ENCODE measurements around the gene OR51L1.

Gene OR51L1

GRCh38 chr11:5036669-5037068 lies 42.0 kb downstream of the OR51L1 start:
- no peak for DNase-seq (ENCODE audit: extremely low read depth, insufficient read length)
- H3K27me3 ChIP-seq (replicated peaks; ENCODE audit: control insufficient read depth, insufficient read depth, low read length), result no peaks in the 10 kb centered on the region
- no peak for TF ChIP-seq CTCF (IDR thresholded peaks at IDR 0.05; ENCODE audit: insufficient read depth, low read length, poor library complexity, severe bottlenecking)
- no peaks in the 10 kb centered on the region for H3K36me3 ChIP-seq (ENCODE audit: control insufficient read depth, insufficient read depth, low read length)
- H3K4me3 ChIP-seq (replicated peaks; ENCODE audit: low read depth, low read length), result no peak overlapping the region

GRCh38 chr11:5037926-5038325 lies 43.3 kb downstream of the OR51L1 start:
- Histone ChIP-seq H3K4me3 (replicated peaks; ENCODE audit: low read depth, low read length) (no peak overlapping the region), H3K36me3 (ENCODE audit: control insufficient read depth, insufficient read depth, low read length) (no peaks in the 10 kb centered on the region), H3K27me3 (replicated peaks; ENCODE audit: control insufficient read depth, insufficient read depth, low read length) (no peaks in the 10 kb centered on the region)
- no peak for TF ChIP-seq CTCF (IDR thresholded peaks at IDR 0.05; ENCODE audit: insufficient read depth, low read length, poor library complexity, severe bottlenecking)
- DNase-seq (ENCODE audit: extremely low read depth, insufficient read length), result no peak

GRCh38 chr11:5038341-5038740 lies 43.7 kb downstream of the OR51L1 start:
- DNase-seq (ENCODE audit: extremely low read depth, insufficient read length), result no peak
- no peak overlapping the region for H3K4me3 ChIP-seq (replicated peaks; ENCODE audit: low read depth, low read length)
- H3K27me3 ChIP-seq (replicated peaks; ENCODE audit: control insufficient read depth, insufficient read depth, low read length), result no peaks in the 10 kb centered on the region
- no peak for TF ChIP-seq CTCF (IDR thresholded peaks at IDR 0.05; ENCODE audit: insufficient read depth, low read length, poor library complexity, severe bottlenecking)
- no peaks in the 10 kb centered on the region for H3K36me3 ChIP-seq (ENCODE audit: control insufficient read depth, insufficient read depth, low read length)

- no peak for DNase-seq (ENCODE audit: extremely low read depth, insufficient read length)
- no peak for TF ChIP-seq CTCF (IDR thresholded peaks at IDR 0.05; ENCODE audit: insufficient read depth, low read length, poor library complexity, severe bottlenecking)
- Histone ChIP-seq H3K4me3 (replicated peaks; ENCODE audit: low read depth, low read length) (no peak overlapping the region), H3K36me3 (ENCODE audit: control insufficient read depth, insufficient read depth, low read length) (no peaks in the 10 kb centered on the region), H3K27me3 (replicated peaks; ENCODE audit: control insufficient read depth, insufficient read depth, low read length) (no peaks in the 10 kb centered on the region)
Measured at GRCh38 chr11:5040876-5041275, 46.2 kb downstream of the OR51L1 start.

- Histone ChIP-seq H3K4me3 (replicated peaks; ENCODE audit: low read depth, low read length) (no peak overlapping the region), H3K27me3 (replicated peaks; ENCODE audit: control insufficient read depth, insufficient read depth, low read length) (no peaks in the 10 kb centered on the region), H3K36me3 (ENCODE audit: control insufficient read depth, insufficient read depth, low read length) (no peaks in the 10 kb centered on the region)
- TF ChIP-seq CTCF (IDR thresholded peaks at IDR 0.05; ENCODE audit: insufficient read depth, low read length, poor library complexity, severe bottlenecking), result no peak
- no peak for DNase-seq (ENCODE audit: extremely low read depth, insufficient read length)
Measured at GRCh38 chr11:5042091-5042490, 47.4 kb downstream of the OR51L1 start.

GRCh38 chr11:5043380-5043779 lies 48.7 kb downstream of the OR51L1 start:
- no peak for TF ChIP-seq CTCF (IDR thresholded peaks at IDR 0.05; ENCODE audit: insufficient read depth, low read length, poor library complexity, severe bottlenecking)
- Histone ChIP-seq H3K27me3 (replicated peaks; ENCODE audit: control insufficient read depth, insufficient read depth, low read length) (no peaks in the 10 kb centered on the region), H3K36me3 (ENCODE audit: control insufficient read depth, insufficient read depth, low read length) (no peaks in the 10 kb centered on the region), H3K4me3 (replicated peaks; ENCODE audit: low read depth, low read length) (no peak overlapping the region)
- no peak for DNase-seq (ENCODE audit: extremely low read depth, insufficient read length)

All from GM06990 (cell line).